NCI-H1417 (cell line): ENCODE data around the gene TERB2.
"Not testable (repeated sequence)": the region's sequence is repeated elsewhere in the genome, so short reads cannot be mapped to it uniquely, and the experiment has no call there.

Experiments
- DNase-seq, 3 experiments: peaks; one replicate each; lab custom pipeline; 2025; lab: John Stamatoyannopoulos, UW

The TERB2 gene

GRCh38 chr15:45003731-45004410 lies 47.4 kb downstream of the TERB2 start:
- DNase-seq = peak in 1 of 3 experiments; percentile 19

- not testable (repeated sequence) for DNase-seq
These were observed 48.2 kb downstream of the TERB2 start for GRCh38 chr15:45004590-45005175.

GRCh38 chr15:45009046-45009445 lies 52.6 kb downstream of the TERB2 start:
- no peak for DNase-seq

- DNase-seq = not testable (repeated sequence)
These were observed 58.6 kb downstream of the TERB2 start for GRCh38 chr15:45015114-45015513.

- DNase-seq = not testable (repeated sequence)
These were observed 63.9 kb downstream of the TERB2 start for GRCh38 chr15:45020222-45020900.

- not testable (repeated sequence) for DNase-seq
These were observed 64.4 kb downstream of the TERB2 start for GRCh38 chr15:45020901-45021259.

GRCh38 chr15:45021348-45021747 lies 64.9 kb downstream of the TERB2 start:
- no peak for DNase-seq

- peak; percentile 84 to 94 (median 85) for DNase-seq
These were observed 66.6 kb downstream of the TERB2 start, which contains the start of gene SORD for GRCh38 chr15:45022871-45023658. Gene SORD (plus strand): TSS chr15:45023195. CDS start chr15:45023284, 89 bp downstream.

- DNase-seq = peak in 1 of 3 experiments; percentile 23
These were observed 67.3 kb downstream of the TERB2 start for GRCh38 chr15:45023659-45024225.

GRCh38 chr15:45024649-45025048 lies 68.2 kb downstream of the TERB2 start:
- not testable (repeated sequence) for DNase-seq

- not testable (repeated sequence) for DNase-seq
These were observed 69.1 kb downstream of the TERB2 start for GRCh38 chr15:45025627-45026026.

GRCh38 chr15:45026651-45027190 lies 70.2 kb downstream of the TERB2 start:
- no peak for DNase-seq

GRCh38 chr15:45027220-45027619 lies 70.7 kb downstream of the TERB2 start:
- no peak for DNase-seq
